Colonic mucosa (tissue), 4 donors: ENCODE results near the gene TNFSF11. TPM values are rescaled to one million over a fixed set of nuclear protein-coding genes. Genes with fewer than 3 reads are reported as not detected.

ENCODE experiments used
- DNase-seq: peaks from one replicate; pipeline ENCODE4 v3.0.0-alpha.2; 2020
- H3K27ac ChIP-seq: fragments of 200-600 bp; one replicate; pipeline ENCODE4 v1.8.0; 2021
- H3K27me3 ChIP-seq: fragments of 200-600 bp; one replicate; pipeline ENCODE4 v1.8.0; 2021
- H3K36me3 ChIP-seq: fragments of 200-600 bp; one replicate; pipeline ENCODE4 v1.8.0; 2021
- H3K4me1 ChIP-seq: fragments of 200-600 bp; one replicate; pipeline ENCODE4 v1.8.0; 2021; ENCODE audit warnings: mild to moderate bottlenecking
- H3K4me3 ChIP-seq: fragments of 200-600 bp; one replicate; pipeline ENCODE4 v1.8.0; 2021
- H3K9ac ChIP-seq, 2 donors: one replicate each; pipeline ENCODE4 v1.7.0; 2013; ENCODE audit warnings: control low read depth in 2 of 2, low read depth in 2 of 2, low read length in 2 of 2
- H3K9me3 ChIP-seq: fragments of 200-600 bp; one replicate; pipeline ENCODE4 v1.8.0; 2021
- intact Hi-C: fragments of 100-400 bp; cut with DNase I; formaldehyde crosslinking; loops from one replicate; pipeline ENCODE4 v1.14.1; 2022
- total RNA-seq, 2 donors: library from RNA; stranded (reverse); fragmentation: NEBNext Ultra II Directional in 1 of 2; extraction: Animal tissue kit (Norgen Biotek cat#: 25700) in 1 of 2; gene quantifications; one replicate each; pipeline ENCODE4 v1.2.1, GENCODE V29; 2021
- TF ChIP-seq, protein P1 (sequence below): fragments of 200-600 bp; IDR thresholded peaks from one replicate; pipeline ENCODE4 v1.8.0; 2022; ENCODE audit warnings: antibody characterized with exemption, mild to moderate bottlenecking
- donor health status: healthy.
- donor health status: DM: no; HTN: no; CAD: no.
- donor health status: DM: no; HTN: no; CAD: no.

The TNFSF11 gene
- total RNA-seq, 2 donors from 2014 or later = 0.15 to 0.66 TPM

DNA sequence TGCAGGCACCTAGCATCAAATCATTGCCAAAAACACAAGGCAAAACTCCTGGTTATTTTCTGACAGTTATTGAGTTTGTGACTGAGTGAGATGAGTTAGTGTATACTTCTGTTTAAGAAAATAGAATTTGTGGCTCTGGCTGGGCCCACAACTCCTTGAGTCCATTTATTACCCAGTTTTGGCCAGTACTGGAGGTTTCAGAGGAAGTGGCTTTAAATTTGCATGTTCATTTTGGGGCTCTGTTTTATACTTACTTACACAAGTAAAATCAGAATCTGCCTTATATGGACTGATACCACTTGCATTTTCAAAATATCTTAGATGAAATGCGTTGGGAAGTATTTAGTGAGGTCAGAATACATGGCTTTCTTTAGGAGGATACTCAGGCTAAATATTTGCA lies 29.0 kb downstream of the TNFSF11 start:
- Histone ChIP-seq H3K9ac (no peak overlapping the region), H3K27ac (no peak overlapping the region), H3K27me3 (no peaks in the 10 kb centered on the region), H3K4me3 (no peak overlapping the region), H3K4me1 (no peaks in the 10 kb centered on the region), H3K9me3 (no peaks in the 10 kb centered on the region), H3K36me3 (no peaks in the 10 kb centered on the region)
- intact Hi-C loops = no loop called here
- TF ChIP-seq, protein P1, sequence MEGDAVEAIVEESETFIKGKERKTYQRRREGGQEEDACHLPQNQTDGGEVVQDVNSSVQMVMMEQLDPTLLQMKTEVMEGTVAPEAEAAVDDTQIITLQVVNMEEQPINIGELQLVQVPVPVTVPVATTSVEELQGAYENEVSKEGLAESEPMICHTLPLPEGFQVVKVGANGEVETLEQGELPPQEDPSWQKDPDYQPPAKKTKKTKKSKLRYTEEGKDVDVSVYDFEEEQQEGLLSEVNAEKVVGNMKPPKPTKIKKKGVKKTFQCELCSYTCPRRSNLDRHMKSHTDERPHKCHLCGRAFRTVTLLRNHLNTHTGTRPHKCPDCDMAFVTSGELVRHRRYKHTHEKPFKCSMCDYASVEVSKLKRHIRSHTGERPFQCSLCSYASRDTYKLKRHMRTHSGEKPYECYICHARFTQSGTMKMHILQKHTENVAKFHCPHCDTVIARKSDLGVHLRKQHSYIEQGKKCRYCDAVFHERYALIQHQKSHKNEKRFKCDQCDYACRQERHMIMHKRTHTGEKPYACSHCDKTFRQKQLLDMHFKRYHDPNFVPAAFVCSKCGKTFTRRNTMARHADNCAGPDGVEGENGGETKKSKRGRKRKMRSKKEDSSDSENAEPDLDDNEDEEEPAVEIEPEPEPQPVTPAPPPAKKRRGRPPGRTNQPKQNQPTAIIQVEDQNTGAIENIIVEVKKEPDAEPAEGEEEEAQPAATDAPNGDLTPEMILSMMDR = no peak
- no peak for DNase-seq

DNA sequence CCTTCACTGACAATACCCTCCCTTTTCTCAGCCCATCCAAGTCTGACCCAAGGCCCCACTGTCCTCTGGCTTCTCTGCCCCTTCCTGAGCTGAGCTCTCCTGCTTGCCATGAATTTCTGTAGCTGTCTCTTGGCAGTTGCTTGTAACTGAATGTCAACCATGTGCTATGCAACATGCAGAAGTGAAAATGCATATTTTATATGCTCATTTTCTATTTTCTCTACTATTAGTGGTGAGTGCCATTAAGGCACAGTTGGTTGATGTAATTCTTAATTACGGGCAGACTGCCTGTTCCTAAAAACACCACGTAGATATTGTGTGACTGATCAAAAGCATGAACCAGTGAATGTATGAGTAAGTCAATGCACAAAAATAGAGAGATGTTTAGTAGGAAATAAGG lies 29.6 kb downstream of the TNFSF11 start:
- H3K9me3 ChIP-seq = no peaks in the 10 kb centered on the region
- intact Hi-C loops = no loop called here
- no peak overlapping the region for H3K9ac ChIP-seq
- H3K27ac ChIP-seq = no peak overlapping the region
- no peak overlapping the region for H3K4me3 ChIP-seq
- TF ChIP-seq, protein P1 = no peak
- no peaks in the 10 kb centered on the region for H3K36me3 ChIP-seq
- no peak for DNase-seq
- H3K4me1 ChIP-seq = no peaks in the 10 kb centered on the region
- no peaks in the 10 kb centered on the region for H3K27me3 ChIP-seq

DNA sequence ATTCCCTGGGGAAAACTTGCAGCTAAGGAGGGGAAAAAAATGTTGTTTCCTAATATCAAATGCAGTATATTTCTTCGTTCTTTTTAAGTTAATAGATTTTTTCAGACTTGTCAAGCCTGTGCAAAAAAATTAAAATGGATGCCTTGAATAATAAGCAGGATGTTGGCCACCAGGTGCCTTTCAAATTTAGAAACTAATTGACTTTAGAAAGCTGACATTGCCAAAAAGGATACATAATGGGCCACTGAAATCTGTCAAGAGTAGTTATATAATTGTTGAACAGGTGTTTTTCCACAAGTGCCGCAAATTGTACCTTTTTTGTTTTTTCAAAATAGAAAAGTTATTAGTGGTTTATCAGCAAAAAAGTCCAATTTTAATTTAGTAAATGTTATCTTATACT lies 33.6 kb downstream of the TNFSF11 start:
- no peak overlapping the region for H3K9ac ChIP-seq
- no peaks in the 10 kb centered on the region for H3K36me3 ChIP-seq
- H3K9me3 ChIP-seq = no peaks in the 10 kb centered on the region
- no peak overlapping the region for H3K27ac ChIP-seq
- no peak overlapping the region for H3K4me3 ChIP-seq
- H3K4me1 ChIP-seq = no peaks in the 10 kb centered on the region
- H3K27me3 ChIP-seq = no peaks in the 10 kb centered on the region
- TF ChIP-seq, protein P1 = no peak
- intact Hi-C loops = no loop called here
- DNase-seq = no peak

DNA sequence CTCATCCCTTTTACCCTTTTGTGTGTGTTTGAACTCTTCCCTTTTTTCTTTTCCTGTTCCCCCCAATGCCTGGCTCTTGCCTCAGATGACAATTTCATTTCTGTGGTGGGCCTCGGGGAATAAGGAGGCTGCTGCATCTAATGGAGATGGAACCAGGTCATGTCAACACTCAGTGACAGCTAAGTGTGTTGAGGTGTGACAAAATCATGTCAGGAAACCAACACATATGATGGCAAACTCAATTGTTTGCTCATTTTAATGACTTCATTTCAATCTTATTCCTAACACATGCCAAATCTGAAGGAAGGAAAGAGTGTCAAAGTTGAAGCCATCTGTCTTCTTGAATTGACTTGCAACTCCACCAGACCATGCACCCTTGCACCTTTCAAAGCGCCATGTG lies 36.7 kb downstream of the TNFSF11 start:
- TF ChIP-seq, protein P1 = no peak
- Histone ChIP-seq H3K27me3 (no peaks in the 10 kb centered on the region), H3K27ac (no peak overlapping the region), H3K4me1 (no peaks in the 10 kb centered on the region), H3K36me3 (no peaks in the 10 kb centered on the region), H3K9ac (no peak overlapping the region), H3K9me3 (no peaks in the 10 kb centered on the region), H3K4me3 (no peak overlapping the region)
- DNase-seq = no peak
- intact Hi-C loops = no loop called here

DNA sequence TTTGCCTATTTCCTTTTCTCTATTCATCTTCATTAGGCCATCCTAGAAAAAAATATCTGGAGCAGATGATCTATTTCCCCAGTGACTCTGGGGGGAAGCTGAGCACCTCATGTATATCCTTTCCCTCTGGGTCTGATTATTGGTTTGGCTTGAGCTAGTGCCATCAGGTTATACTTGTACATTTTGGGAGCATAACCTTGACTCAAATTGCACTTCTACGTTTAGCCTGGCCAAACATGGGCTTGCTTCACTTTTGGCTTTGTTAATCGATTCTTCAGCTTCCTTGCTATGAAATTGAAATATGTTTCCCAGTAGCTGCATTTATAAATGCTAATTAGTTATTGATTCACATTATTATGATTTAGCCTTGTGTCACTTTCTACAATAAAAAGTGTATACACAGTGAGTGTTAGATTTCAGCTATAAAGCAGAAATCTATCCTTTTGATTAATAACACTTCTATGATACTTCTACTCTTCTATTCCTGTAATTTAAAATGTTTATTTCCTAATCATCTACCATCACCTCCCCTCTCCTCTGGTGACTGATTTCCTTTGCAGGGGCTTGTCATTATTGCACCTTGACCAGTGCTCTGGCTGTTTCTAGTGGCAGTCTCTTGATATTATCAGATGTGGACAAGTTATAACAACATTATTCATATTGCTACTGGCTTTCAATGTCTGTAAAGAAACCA lies 37.3 kb downstream of the TNFSF11 start:
- Histone ChIP-seq H3K4me3 (no peak overlapping the region), H3K4me1 (no peaks in the 10 kb centered on the region), H3K9ac (no peak overlapping the region), H3K9me3 (no peaks in the 10 kb centered on the region), H3K27me3 (no peaks in the 10 kb centered on the region), H3K27ac (no peak overlapping the region), H3K36me3 (no peaks in the 10 kb centered on the region)
- TF ChIP-seq, protein P1 = no peak
- no peak for DNase-seq
- intact Hi-C loops = no loop called here
